OCI-LY1 (cell line): ENCODE data around the gene SOX18.

Experiments used
- H2AFZ ChIP-seq: fragments of 200-600 bp; sonication (generic), shearing (Covaris generic); 2 replicates; pipeline ENCODE4 v1.6.0; 2014; ENCODE audit warnings: antibody characterized with exemption, mild to moderate bottlenecking, low read length
- H3F3A ChIP-seq: fragments of 200-600 bp; sonication (generic), shearing (Covaris generic); 2 replicates; pipeline ENCODE4 v1.6.0; 2014; ENCODE audit warnings: mild to moderate bottlenecking, antibody characterized with exemption, low read length, moderate library complexity; ENCODE audit not compliant: insufficient read depth
- H3K27ac ChIP-seq: fragments of 200-600 bp; sonication (generic); 2 replicates; pipeline ENCODE4 v1.5.1; 2014; ENCODE audit warnings: low read length, mixed run types, mild to moderate bottlenecking, low read depth; ENCODE audit not compliant: poor library complexity, severe bottlenecking
- H3K27me3 ChIP-seq: fragments of 200-600 bp; sonication (generic); 2 replicates; pipeline ENCODE4 v1.6.0; 2014; ENCODE audit warnings: antibody characterized with exemption, mild to moderate bottlenecking, low read length, moderate library complexity; ENCODE audit not compliant: insufficient read depth
- H3K36me3 ChIP-seq: fragments of 200-600 bp; sonication (generic); 2 replicates; pipeline ENCODE4 v1.6.1; 2014; ENCODE audit warnings: mild to moderate bottlenecking, antibody characterized with exemption, low read length, moderate library complexity, mixed read lengths; ENCODE audit not compliant: insufficient read depth
- H3K4me1 ChIP-seq: fragments of 200-600 bp; sonication (generic); 2 replicates; pipeline ENCODE4 v1.5.1; 2014; ENCODE audit warnings: mild to moderate bottlenecking, low read length, moderate library complexity; ENCODE audit not compliant: insufficient read depth, severe bottlenecking
- H3K4me2 ChIP-seq: fragments of 200-600 bp; sonication (generic), shearing (Covaris generic); 2 replicates; pipeline ENCODE4 v1.6.1; 2014; ENCODE audit warnings: low read length
- H3K4me3 ChIP-seq: fragments of 200-600 bp; sonication (generic); 2 replicates; pipeline ENCODE4 v1.5.1; 2014; ENCODE audit warnings: low read length, low read depth, mild to moderate bottlenecking, mixed read lengths; ENCODE audit not compliant: poor library complexity, severe bottlenecking
- H3K79me2 ChIP-seq: fragments of 200-600 bp; shearing (Covaris generic); 2 replicates; pipeline ENCODE4 v1.6.1; 2016; ENCODE audit warnings: mixed run types, low read length, mixed read lengths; ENCODE audit not compliant: insufficient read depth
- H3K9ac ChIP-seq: fragments of 200-600 bp; sonication (generic), shearing (Covaris generic); 2 replicates; pipeline ENCODE4 v1.6.1; 2014; ENCODE audit warnings: mild to moderate bottlenecking, low read length, mixed read lengths
- H3K9me2 ChIP-seq: fragments of 200-600 bp; sonication (generic), shearing (Covaris generic); 2 replicates; pipeline ENCODE4 v1.6.1; 2014; ENCODE audit warnings: low read depth, mild to moderate bottlenecking, low read length, mixed read lengths
- H3K9me3 ChIP-seq: fragments of 200-600 bp; shearing (Covaris generic); 2 replicates; pipeline ENCODE4 v1.6.1; 2014; ENCODE audit warnings: low read length, mixed read lengths
- H4K20me1 ChIP-seq: fragments of 200-600 bp; sonication (generic), shearing (Covaris generic); 2 replicates; pipeline ENCODE4 v1.6.0; 2016; ENCODE audit warnings: mild to moderate bottlenecking, low read length; ENCODE audit not compliant: insufficient read depth
- EZH2 ChIP-seq: fragments of 200-600 bp; sonication (generic), shearing (Covaris generic); IDR thresholded peaks from 2 replicates; pipeline ENCODE4 v1.8.0; 2017; ENCODE audit warnings: borderline replicate concordance, mixed run types, mild to moderate bottlenecking, antibody characterized with exemption, low read length, moderate library complexity, mixed read lengths
- TF ChIP-seq, protein P1 (sequence below): fragments of 200-600 bp; sonication (generic), shearing (Covaris generic); IDR thresholded peaks from 2 replicates; pipeline ENCODE4 v1.5.1; 2017; ENCODE audit warnings: mild to moderate bottlenecking, antibody characterized with exemption, low read length, moderate library complexity, mixed read lengths

Gene SOX18

GRCh38 chr20:64049060-64049877, at the start of gene SOX18:
Gene SOX18, minus strand, starts transcription at chr20:64049639. Its CDS starts 123 bp downstream, at chr20:64049516.
- Histone ChIP-seq H4K20me1 (no peaks in the 10 kb centered on the region), H3F3A (no peaks in the 10 kb centered on the region), H3K79me2 (no peaks in the 10 kb centered on the region), H3K9me2 (no peaks in the 10 kb centered on the region), H3K4me3 (no peak within 1 kb of the TSS), H2AFZ (no peak within 1 kb of the TSS), H3K9me3 (no peaks in the 10 kb centered on the region), H3K36me3 (no peaks in the 10 kb centered on the region), H3K4me1 (no peaks in the 10 kb centered on the region), H3K27ac (no peak within 1 kb of the TSS), H3K27me3 (peaks cover 19% of the 10 kb centered on the region; the same call in 1 of the 2 replicates), H3K4me2 (no peak within 1 kb of the TSS), H3K9ac (no peak within 1 kb of the TSS)
- TF ChIP-seq EZH2: no peak
- TF ChIP-seq, protein P1, sequence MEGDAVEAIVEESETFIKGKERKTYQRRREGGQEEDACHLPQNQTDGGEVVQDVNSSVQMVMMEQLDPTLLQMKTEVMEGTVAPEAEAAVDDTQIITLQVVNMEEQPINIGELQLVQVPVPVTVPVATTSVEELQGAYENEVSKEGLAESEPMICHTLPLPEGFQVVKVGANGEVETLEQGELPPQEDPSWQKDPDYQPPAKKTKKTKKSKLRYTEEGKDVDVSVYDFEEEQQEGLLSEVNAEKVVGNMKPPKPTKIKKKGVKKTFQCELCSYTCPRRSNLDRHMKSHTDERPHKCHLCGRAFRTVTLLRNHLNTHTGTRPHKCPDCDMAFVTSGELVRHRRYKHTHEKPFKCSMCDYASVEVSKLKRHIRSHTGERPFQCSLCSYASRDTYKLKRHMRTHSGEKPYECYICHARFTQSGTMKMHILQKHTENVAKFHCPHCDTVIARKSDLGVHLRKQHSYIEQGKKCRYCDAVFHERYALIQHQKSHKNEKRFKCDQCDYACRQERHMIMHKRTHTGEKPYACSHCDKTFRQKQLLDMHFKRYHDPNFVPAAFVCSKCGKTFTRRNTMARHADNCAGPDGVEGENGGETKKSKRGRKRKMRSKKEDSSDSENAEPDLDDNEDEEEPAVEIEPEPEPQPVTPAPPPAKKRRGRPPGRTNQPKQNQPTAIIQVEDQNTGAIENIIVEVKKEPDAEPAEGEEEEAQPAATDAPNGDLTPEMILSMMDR: no peak

GRCh38 chr20:64098471-64099013, 49.1 kb upstream of the SOX18 start:
- no peak for TF ChIP-seq EZH2
- TF ChIP-seq, protein P1: no peak
- Histone ChIP-seq H3K27me3 (no peaks in the 10 kb centered on the region), H3K4me3 (no peak overlapping the region), H3K4me2 (no peak overlapping the region), H3K9me2 (no peaks in the 10 kb centered on the region), H4K20me1 (no peaks in the 10 kb centered on the region), H3K4me1 (peaks cover 40% of the 10 kb centered on the region), H3K79me2 (no peaks in the 10 kb centered on the region), H3K9ac (no peak overlapping the region), H3K27ac (no peak overlapping the region), H3K36me3 (no peaks in the 10 kb centered on the region), H3K9me3 (no peaks in the 10 kb centered on the region), H3F3A (no peaks in the 10 kb centered on the region), H2AFZ (no peak overlapping the region)

GRCh38 chr20:64096535-64096934, 47.1 kb upstream of the SOX18 start:
- H3K4me3 ChIP-seq: no peak overlapping the region
- TF ChIP-seq, protein P1: no peak
- no peak for TF ChIP-seq EZH2
- no peak overlapping the region for H2AFZ ChIP-seq
- H3K27ac ChIP-seq: no peak overlapping the region
- H3K4me1 ChIP-seq: peaks cover 27% of the 10 kb centered on the region
- H3F3A ChIP-seq: no peaks in the 10 kb centered on the region
- no peaks in the 10 kb centered on the region for H4K20me1 ChIP-seq
- H3K9me2 ChIP-seq: no peaks in the 10 kb centered on the region
- no peak overlapping the region for H3K4me2 ChIP-seq
- no peaks in the 10 kb centered on the region for H3K9me3 ChIP-seq
- no peaks in the 10 kb centered on the region for H3K36me3 ChIP-seq
- no peak overlapping the region for H3K9ac ChIP-seq
- H3K79me2 ChIP-seq: no peaks in the 10 kb centered on the region
- H3K27me3 ChIP-seq: no peaks in the 10 kb centered on the region
